HL-60 (cell line): Measurements from ENCODE around the gene RILPL2.
"Not testable (repeated sequence)": the region's sequence is repeated elsewhere in the genome, so short reads cannot be mapped to it uniquely, and the experiment has no call there.

ENCODE experiments used
- CTCF ChIP-seq: IDR thresholded peaks from one replicate; pipeline ENCODE4 v1.5.1; 2011; ENCODE audit warnings: low read length, control low read depth, inconsistent platforms; ENCODE audit not compliant: insufficient read depth
- GABPA ChIP-seq: IDR thresholded peaks from 2 replicates; pipeline ENCODE4 v1.6.1; 2012; ENCODE audit warnings: low read depth
- POLR2AphosphoS5 ChIP-seq: IDR thresholded peaks from 2 replicates; pipeline ENCODE4 v1.6.1; 2012; ENCODE audit warnings: low read depth
- SPI1 ChIP-seq: IDR thresholded peaks from 2 replicates; pipeline ENCODE4 v1.6.1; 2012; ENCODE audit warnings: low read depth, mild to moderate bottlenecking, borderline replicate concordance
- TF ChIP-seq, protein P1 (sequence below): IDR thresholded peaks from 2 replicates; pipeline ENCODE4 v1.6.1; 2012; ENCODE audit warnings: low read depth; ENCODE audit not compliant: insufficient replicate concordance

DNA sequence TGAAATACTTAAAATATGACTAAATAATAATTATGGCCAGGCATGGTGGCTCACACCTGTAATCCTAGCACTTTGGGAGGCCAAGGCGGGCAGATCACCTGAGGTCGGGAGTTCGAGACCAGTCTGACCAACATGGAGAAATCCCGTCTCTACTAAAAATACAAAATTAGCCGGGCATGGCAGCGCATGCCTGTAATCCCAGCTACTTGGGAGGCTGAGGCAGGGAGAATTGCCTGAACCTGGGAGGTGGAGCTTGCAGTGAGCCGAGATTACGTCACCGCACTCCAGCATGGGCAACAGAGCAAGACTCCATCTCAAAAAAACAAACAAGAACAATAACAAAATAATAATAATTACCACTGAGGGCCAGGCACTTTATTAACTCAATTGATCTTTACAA is 50.9 kb downstream of the RILPL2 start:
- TF ChIP-seq CTCF, GABPA, POLR2AphosphoS5, SPI1: not testable (repeated sequence)
- TF ChIP-seq, protein P1, sequence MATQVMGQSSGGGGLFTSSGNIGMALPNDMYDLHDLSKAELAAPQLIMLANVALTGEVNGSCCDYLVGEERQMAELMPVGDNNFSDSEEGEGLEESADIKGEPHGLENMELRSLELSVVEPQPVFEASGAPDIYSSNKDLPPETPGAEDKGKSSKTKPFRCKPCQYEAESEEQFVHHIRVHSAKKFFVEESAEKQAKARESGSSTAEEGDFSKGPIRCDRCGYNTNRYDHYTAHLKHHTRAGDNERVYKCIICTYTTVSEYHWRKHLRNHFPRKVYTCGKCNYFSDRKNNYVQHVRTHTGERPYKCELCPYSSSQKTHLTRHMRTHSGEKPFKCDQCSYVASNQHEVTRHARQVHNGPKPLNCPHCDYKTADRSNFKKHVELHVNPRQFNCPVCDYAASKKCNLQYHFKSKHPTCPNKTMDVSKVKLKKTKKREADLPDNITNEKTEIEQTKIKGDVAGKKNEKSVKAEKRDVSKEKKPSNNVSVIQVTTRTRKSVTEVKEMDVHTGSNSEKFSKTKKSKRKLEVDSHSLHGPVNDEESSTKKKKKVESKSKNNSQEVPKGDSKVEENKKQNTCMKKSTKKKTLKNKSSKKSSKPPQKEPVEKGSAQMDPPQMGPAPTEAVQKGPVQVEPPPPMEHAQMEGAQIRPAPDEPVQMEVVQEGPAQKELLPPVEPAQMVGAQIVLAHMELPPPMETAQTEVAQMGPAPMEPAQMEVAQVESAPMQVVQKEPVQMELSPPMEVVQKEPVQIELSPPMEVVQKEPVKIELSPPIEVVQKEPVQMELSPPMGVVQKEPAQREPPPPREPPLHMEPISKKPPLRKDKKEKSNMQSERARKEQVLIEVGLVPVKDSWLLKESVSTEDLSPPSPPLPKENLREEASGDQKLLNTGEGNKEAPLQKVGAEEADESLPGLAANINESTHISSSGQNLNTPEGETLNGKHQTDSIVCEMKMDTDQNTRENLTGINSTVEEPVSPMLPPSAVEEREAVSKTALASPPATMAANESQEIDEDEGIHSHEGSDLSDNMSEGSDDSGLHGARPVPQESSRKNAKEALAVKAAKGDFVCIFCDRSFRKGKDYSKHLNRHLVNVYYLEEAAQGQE: not testable (repeated sequence)
